Activated CD8-positive, alpha-beta T cell treated with anti-CD3 and anti-CD28 coated beads for 36 hours (primary cell): Measurements from ENCODE around the gene ZC3H11A. TPM values are rescaled to one million over a fixed set of nuclear protein-coding genes. Genes with fewer than 3 reads are reported as not detected.

ENCODE experiments used
- ATAC-seq: fragments of 200-7000 bp; cut with Tn5 transposase; one replicate; pipeline ENCODE4 v1.10.0; 2021; ENCODE audit warnings: mild to moderate bottlenecking, moderate library complexity
- CTCF ChIA-PET: fragments of 350-600 bp; sonication (Branson Sonifier 250); formaldehyde crosslinking; loops from one replicate; lab custom pipeline; 2021; ENCODE audit warnings: antibody characterized with exemption; lab: Charles Lee
- POLR2A ChIA-PET: fragments of 350-600 bp; sonication (Branson Sonifier 250); formaldehyde crosslinking; loops from one replicate; lab custom pipeline; 2021; ENCODE audit warnings: antibody characterized with exemption; lab: Charles Lee
- DNase-seq: peaks from one replicate; pipeline ENCODE4 v3.0.0-alpha.2; 2020
- H3K27ac Mint-ChIP-seq: one replicate; pipeline ENCODE4 v1.8.0; 2021; ENCODE audit warnings: mild to moderate bottlenecking, mixed read lengths
- H3K27me3 Mint-ChIP-seq: one replicate; pipeline ENCODE4 v1.8.0; 2021; ENCODE audit warnings: mixed read lengths
- H3K36me3 Mint-ChIP-seq: one replicate; pipeline ENCODE4 v1.8.0; 2021; ENCODE audit warnings: low read depth, mixed read lengths
- H3K4me1 Mint-ChIP-seq: one replicate; pipeline ENCODE4 v1.8.0; 2021; ENCODE audit warnings: low read depth, mixed read lengths
- H3K4me3 Mint-ChIP-seq: one replicate; pipeline ENCODE4 v1.8.0; 2021; ENCODE audit warnings: mild to moderate bottlenecking, moderate library complexity, mixed read lengths
- H3K9me3 Mint-ChIP-seq: one replicate; pipeline ENCODE4 v1.8.0; 2021; ENCODE audit warnings: mixed read lengths
- intact Hi-C: fragments of 100-400 bp; cut with micrococcal nuclease; formaldehyde crosslinking; loops from one replicate; pipeline ENCODE4 v1.10.0; 2022
- total RNA-seq, 2 experiments: library from RNA; stranded (reverse); gene quantifications; one replicate each; pipeline ENCODE4 v1.2.3, GENCODE V29; 2021
- TF ChIP-seq, protein P1 (sequence below): fragments of 200-600 bp; IDR thresholded peaks from one replicate; pipeline ENCODE4 v1.8.0; 2022; ENCODE audit warnings: antibody characterized with exemption, mild to moderate bottlenecking

The ZC3H11A gene
- total RNA-seq, 2 experiments from 2014 or later, result 77.9 to 83.1 TPM

GRCh38 chr1:203813581-203814341 is 18.3 kb downstream of the ZC3H11A start:
- ChIA-PET CTCF (interaction anchor here (0.6 to 2.8 kb wide), 3 partner anchors 26 to 50 kb away, joined by 3 to 6 read pairs (median 3); no protein-coding TSS in a partner anchor), POLR2A (interaction anchor here (1.1 to 1.5 kb wide), 2 partner anchors 11 to 23 kb away, joined by 3 to 4 read pairs; no protein-coding TSS in a partner anchor)
- Mint-ChIP-seq H3K36me3 (peaks cover 47% of the 10 kb centered on the region), H3K4me1 (peaks cover 22% of the 10 kb centered on the region), H3K27ac (no peak overlapping the region), H3K4me3 (no peak overlapping the region), H3K9me3 (peaks cover 2% of the 10 kb centered on the region), H3K27me3 (no peaks in the 10 kb centered on the region)
- DNase-seq (no peak), ATAC-seq (no peak)
- intact Hi-C loops, result no loop called here
- TF ChIP-seq, protein P1, sequence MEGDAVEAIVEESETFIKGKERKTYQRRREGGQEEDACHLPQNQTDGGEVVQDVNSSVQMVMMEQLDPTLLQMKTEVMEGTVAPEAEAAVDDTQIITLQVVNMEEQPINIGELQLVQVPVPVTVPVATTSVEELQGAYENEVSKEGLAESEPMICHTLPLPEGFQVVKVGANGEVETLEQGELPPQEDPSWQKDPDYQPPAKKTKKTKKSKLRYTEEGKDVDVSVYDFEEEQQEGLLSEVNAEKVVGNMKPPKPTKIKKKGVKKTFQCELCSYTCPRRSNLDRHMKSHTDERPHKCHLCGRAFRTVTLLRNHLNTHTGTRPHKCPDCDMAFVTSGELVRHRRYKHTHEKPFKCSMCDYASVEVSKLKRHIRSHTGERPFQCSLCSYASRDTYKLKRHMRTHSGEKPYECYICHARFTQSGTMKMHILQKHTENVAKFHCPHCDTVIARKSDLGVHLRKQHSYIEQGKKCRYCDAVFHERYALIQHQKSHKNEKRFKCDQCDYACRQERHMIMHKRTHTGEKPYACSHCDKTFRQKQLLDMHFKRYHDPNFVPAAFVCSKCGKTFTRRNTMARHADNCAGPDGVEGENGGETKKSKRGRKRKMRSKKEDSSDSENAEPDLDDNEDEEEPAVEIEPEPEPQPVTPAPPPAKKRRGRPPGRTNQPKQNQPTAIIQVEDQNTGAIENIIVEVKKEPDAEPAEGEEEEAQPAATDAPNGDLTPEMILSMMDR, result no peak

DNA sequence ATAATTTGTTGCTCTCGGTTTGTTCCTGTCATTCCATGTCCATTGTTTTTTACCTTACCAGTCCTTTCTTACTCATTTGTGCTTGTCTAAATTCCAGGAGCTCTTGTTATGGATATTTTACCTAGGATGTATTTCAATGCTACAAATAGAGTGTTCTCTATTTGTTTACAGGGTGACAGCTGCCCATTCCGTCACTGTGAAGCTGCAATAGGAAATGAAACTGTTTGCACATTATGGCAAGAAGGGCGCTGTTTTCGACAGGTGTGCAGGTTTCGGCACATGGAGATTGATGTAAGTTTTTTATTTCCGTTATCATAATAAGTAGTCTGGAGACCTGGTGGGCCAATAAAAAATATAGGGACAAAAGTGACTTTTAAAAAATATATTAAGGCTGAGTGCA is 23.0 kb downstream of the ZC3H11A start:
- no peak overlapping the region for H3K27ac Mint-ChIP-seq
- POLR2A ChIA-PET, result interaction anchor here (0.7 kb wide), 1 partner anchor 9 kb away, joined by 4 read pairs; no protein-coding TSS in a partner anchor
- no peak for ATAC-seq
- intact Hi-C loops, result no loop called here
- peaks cover 47% of the 10 kb centered on the region for H3K36me3 Mint-ChIP-seq
- H3K9me3 Mint-ChIP-seq, result peaks cover 2% of the 10 kb centered on the region
- no peaks in the 10 kb centered on the region for H3K27me3 Mint-ChIP-seq
- CTCF ChIA-PET, result no interaction called here
- TF ChIP-seq, protein P1, result no peak
- H3K4me1 Mint-ChIP-seq, result peaks cover 25% of the 10 kb centered on the region
- H3K4me3 Mint-ChIP-seq, result no peak overlapping the region
- no peak for DNase-seq

- intact Hi-C loops, result no loop called here
- Mint-ChIP-seq H3K4me1 (peaks cover 28% of the 10 kb centered on the region), H3K27me3 (no peaks in the 10 kb centered on the region), H3K36me3 (peaks cover 53% of the 10 kb centered on the region), H3K4me3 (no peak overlapping the region), H3K9me3 (no peaks in the 10 kb centered on the region), H3K27ac (no peak overlapping the region)
- TF ChIP-seq, protein P1, result no peak
- ChIA-PET POLR2A (interaction anchor here (0.6 to 0.7 kb wide), 2 partner anchors 58 to 1719 kb away, joined by 3 read pairs; no protein-coding TSS in a partner anchor), CTCF (interaction anchor here (0.6 to 1.1 kb wide), 3 partner anchors 18 to 1367 kb away, joined by 3 to 4 read pairs (median 4); no protein-coding TSS in a partner anchor)
- DNase-seq, result no peak
- no peak for ATAC-seq
Measured at GRCh38 chr1:203823306-203823705, 27.9 kb downstream of the ZC3H11A start.

DNA sequence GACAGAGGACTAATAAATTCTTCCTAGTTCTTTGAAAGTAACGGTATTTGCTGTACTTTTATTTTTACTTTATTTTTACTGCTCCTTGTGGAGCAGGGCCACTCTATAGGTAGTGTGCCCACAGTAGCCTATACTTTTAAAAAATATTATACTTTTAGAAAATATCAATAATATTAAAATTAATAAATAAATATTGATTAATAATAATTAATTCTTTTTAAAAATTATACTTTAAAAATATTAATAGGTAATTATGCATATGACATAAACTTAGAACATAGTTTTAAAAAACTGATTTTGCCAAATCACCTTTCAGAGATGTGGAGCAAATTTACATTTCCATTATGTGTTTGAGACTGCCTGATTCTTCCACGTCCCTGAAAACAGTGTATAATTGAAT is 30.8 kb downstream of the ZC3H11A start:
- H3K27me3 Mint-ChIP-seq, result no peaks in the 10 kb centered on the region
- ATAC-seq (no peak), DNase-seq (no peak)
- H3K9me3 Mint-ChIP-seq, result no peaks in the 10 kb centered on the region
- H3K27ac Mint-ChIP-seq, result no peak overlapping the region
- ChIA-PET POLR2A (no interaction called here), CTCF (no interaction called here)
- no peak overlapping the region for H3K4me3 Mint-ChIP-seq
- intact Hi-C loops, result no loop called here
- peaks cover 54% of the 10 kb centered on the region for H3K36me3 Mint-ChIP-seq
- TF ChIP-seq, protein P1, result no peak
- peaks cover 24% of the 10 kb centered on the region for H3K4me1 Mint-ChIP-seq

GRCh38 chr1:203828002-203828401 is 32.6 kb downstream of the ZC3H11A start:
- Mint-ChIP-seq H3K4me1 (peaks cover 14% of the 10 kb centered on the region), H3K27me3 (no peaks in the 10 kb centered on the region), H3K4me3 (no peak overlapping the region), H3K36me3 (peaks cover 47% of the 10 kb centered on the region), H3K27ac (peak overlapping the region; percentile 30), H3K9me3 (no peaks in the 10 kb centered on the region)
- TF ChIP-seq, protein P1, result no peak
- DNase-seq, result no peak
- intact Hi-C loops, result no loop called here
- no peak for ATAC-seq
- ChIA-PET POLR2A (interaction anchor here (1.0 to 1.2 kb wide), 2 partner anchors 9 to 31 kb away, joined by 4 to 5 read pairs; no protein-coding TSS in a partner anchor), CTCF (no interaction called here)
